ENCODE data around the gene CNPY1.

DNA sequence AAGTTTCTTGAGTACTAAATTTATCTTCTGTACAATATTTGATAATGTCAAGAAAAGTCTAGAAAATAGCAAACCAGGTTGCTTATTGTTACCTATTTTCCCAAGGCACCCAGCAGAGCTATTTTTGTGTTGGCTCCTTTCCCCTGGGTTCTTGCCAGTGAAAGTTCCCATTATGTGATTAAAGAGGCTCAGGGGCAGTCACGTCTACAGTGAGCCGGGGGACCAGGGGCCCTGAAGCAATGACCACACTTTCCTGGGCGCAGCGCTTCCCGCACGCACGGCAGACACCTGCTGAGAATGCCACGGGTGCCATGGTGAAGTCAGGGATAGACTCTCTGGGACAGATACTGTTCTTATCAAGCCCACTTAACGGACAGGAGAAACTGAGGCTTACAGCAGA lies 10.4 kb upstream of the CNPY1 start:
- TF ChIP-seq POLR2A (IDR thresholded peaks at IDR 0.05) = no peak
- TF ChIP-seq, protein P1, sequence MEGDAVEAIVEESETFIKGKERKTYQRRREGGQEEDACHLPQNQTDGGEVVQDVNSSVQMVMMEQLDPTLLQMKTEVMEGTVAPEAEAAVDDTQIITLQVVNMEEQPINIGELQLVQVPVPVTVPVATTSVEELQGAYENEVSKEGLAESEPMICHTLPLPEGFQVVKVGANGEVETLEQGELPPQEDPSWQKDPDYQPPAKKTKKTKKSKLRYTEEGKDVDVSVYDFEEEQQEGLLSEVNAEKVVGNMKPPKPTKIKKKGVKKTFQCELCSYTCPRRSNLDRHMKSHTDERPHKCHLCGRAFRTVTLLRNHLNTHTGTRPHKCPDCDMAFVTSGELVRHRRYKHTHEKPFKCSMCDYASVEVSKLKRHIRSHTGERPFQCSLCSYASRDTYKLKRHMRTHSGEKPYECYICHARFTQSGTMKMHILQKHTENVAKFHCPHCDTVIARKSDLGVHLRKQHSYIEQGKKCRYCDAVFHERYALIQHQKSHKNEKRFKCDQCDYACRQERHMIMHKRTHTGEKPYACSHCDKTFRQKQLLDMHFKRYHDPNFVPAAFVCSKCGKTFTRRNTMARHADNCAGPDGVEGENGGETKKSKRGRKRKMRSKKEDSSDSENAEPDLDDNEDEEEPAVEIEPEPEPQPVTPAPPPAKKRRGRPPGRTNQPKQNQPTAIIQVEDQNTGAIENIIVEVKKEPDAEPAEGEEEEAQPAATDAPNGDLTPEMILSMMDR (IDR thresholded peaks at IDR 0.05) = no peak
